DOHH2 (cell line): ENCODE measurements around the gene MYLK3.

Source experiments
- H3F3A ChIP-seq: fragments of 200-600 bp; sonication (generic), shearing (Covaris generic); 2 replicates; pipeline ENCODE4 v1.6.0; 2016; ENCODE audit warnings: antibody characterized with exemption, mild to moderate bottlenecking; ENCODE audit not compliant: control insufficient read depth, insufficient read depth
- H3K27ac ChIP-seq: fragments of 200-600 bp; sonication (generic); 2 replicates; pipeline ENCODE4 v1.5.1; 2014; ENCODE audit warnings: low read depth, mild to moderate bottlenecking, low read length, moderate library complexity
- H3K27me3 ChIP-seq: fragments of 200-600 bp; sonication (generic); 2 replicates; pipeline ENCODE4 v1.6.1; 2014; ENCODE audit warnings: mild to moderate bottlenecking, low read length, mixed read lengths; ENCODE audit not compliant: control insufficient read depth
- H3K36me3 ChIP-seq: fragments of 200-600 bp; sonication (generic); 2 replicates; pipeline ENCODE4 v1.6.1; 2014; ENCODE audit warnings: mild to moderate bottlenecking, low read length, moderate library complexity, mixed read lengths; ENCODE audit not compliant: control insufficient read depth
- H3K4me1 ChIP-seq: fragments of 200-600 bp; sonication (generic); 2 replicates; pipeline ENCODE4 v1.6.1; 2014; ENCODE audit warnings: mild to moderate bottlenecking, low read length, mixed read lengths; ENCODE audit not compliant: control insufficient read depth
- H3K4me2 ChIP-seq: fragments of 200-600 bp; sonication (generic); 2 replicates; pipeline ENCODE4 v1.6.0; 2014; ENCODE audit warnings: mild to moderate bottlenecking, low read length, moderate library complexity
- H3K4me3 ChIP-seq: fragments of 200-600 bp; sonication (generic); 2 replicates; pipeline ENCODE4 v1.5.1; 2014; ENCODE audit warnings: mild to moderate bottlenecking, low read length, mixed read lengths
- H3K79me2 ChIP-seq: fragments of 200-600 bp; sonication (generic); 2 replicates; pipeline ENCODE4 v1.6.1; 2014; ENCODE audit warnings: mild to moderate bottlenecking, low read length, mixed read lengths; ENCODE audit not compliant: control insufficient read depth
- H3K9me2 ChIP-seq: fragments of 200-600 bp; sonication (generic); replicated peaks from 2 replicates; pipeline ENCODE4 v1.6.1; 2014; ENCODE audit warnings: mild to moderate bottlenecking, low read length, mixed read lengths; ENCODE audit not compliant: control insufficient read depth
- H3K9me3 ChIP-seq: fragments of 200-600 bp; sonication (generic); 2 replicates; pipeline ENCODE4 v1.6.1; 2014; ENCODE audit warnings: antibody characterized with exemption, low read length, mixed read lengths; ENCODE audit not compliant: control insufficient read depth, insufficient read depth
- H4K20me1 ChIP-seq: fragments of 200-600 bp; sonication (generic); 2 replicates; pipeline ENCODE4 v1.6.0; 2014; ENCODE audit warnings: low read depth, mild to moderate bottlenecking, antibody characterized with exemption, low read length, moderate library complexity; ENCODE audit not compliant: control insufficient read depth, insufficient read depth
- CTCF ChIP-seq: fragments of 200-600 bp; sonication (generic); IDR thresholded peaks from one replicate; pipeline ENCODE4 v1.5.1; 2014; ENCODE audit warnings: antibody characterized with exemption, mild to moderate bottlenecking, low read depth, low read length; ENCODE audit not compliant: poor library complexity, severe bottlenecking
- EZH2phosphoT487 ChIP-seq: fragments of 200-600 bp; sonication (generic); IDR thresholded peaks from 2 replicates; pipeline ENCODE4 v1.6.1; 2017; ENCODE audit warnings: borderline replicate concordance, mild to moderate bottlenecking, antibody characterized with exemption, low read length, moderate library complexity, mixed read lengths

MYLK3 gene

GRCh38 chr16:46727630-46728029 lies 20.5 kb downstream of the MYLK3 start:
- no peaks in the 10 kb centered on the region for H3K9me2 ChIP-seq
- no peak overlapping the region for H3K4me2 ChIP-seq
- H3K4me1 ChIP-seq = no peaks in the 10 kb centered on the region
- H3K27me3 ChIP-seq = no peaks in the 10 kb centered on the region
- no peaks in the 10 kb centered on the region for H4K20me1 ChIP-seq
- no peaks in the 10 kb centered on the region for H3F3A ChIP-seq
- H3K36me3 ChIP-seq = no peaks in the 10 kb centered on the region
- no peaks in the 10 kb centered on the region for H3K79me2 ChIP-seq
- H3K9me3 ChIP-seq = peaks cover 8% of the 10 kb centered on the region
- no peak for TF ChIP-seq CTCF
- no peak for TF ChIP-seq EZH2phosphoT487
- H3K4me3 ChIP-seq = no peak overlapping the region
- no peak overlapping the region for H3K27ac ChIP-seq

- no peaks in the 10 kb centered on the region for H3K36me3 ChIP-seq
- no peaks in the 10 kb centered on the region for H4K20me1 ChIP-seq
- no peaks in the 10 kb centered on the region for H3K9me2 ChIP-seq
- no peak overlapping the region for H3K4me2 ChIP-seq
- TF ChIP-seq EZH2phosphoT487 (no peak), CTCF (no peak)
- peaks cover 8% of the 10 kb centered on the region for H3K9me3 ChIP-seq
- no peaks in the 10 kb centered on the region for H3K27me3 ChIP-seq
- H3F3A ChIP-seq = no peaks in the 10 kb centered on the region
- no peak overlapping the region for H3K4me3 ChIP-seq
- no peaks in the 10 kb centered on the region for H3K4me1 ChIP-seq
- H3K27ac ChIP-seq = no peak overlapping the region
- no peaks in the 10 kb centered on the region for H3K79me2 ChIP-seq
These were observed 21.0 kb downstream of the MYLK3 start for GRCh38 chr16:46727184-46727583.

GRCh38 chr16:46721885-46722284 lies 26.3 kb downstream of the MYLK3 start:
- H3K9me2 ChIP-seq = no peaks in the 10 kb centered on the region
- H3K27me3 ChIP-seq = no peaks in the 10 kb centered on the region
- H3K27ac ChIP-seq = no peak overlapping the region
- no peak for TF ChIP-seq CTCF
- TF ChIP-seq EZH2phosphoT487 = no peak
- H3K36me3 ChIP-seq = no peaks in the 10 kb centered on the region
- no peaks in the 10 kb centered on the region for H3F3A ChIP-seq
- no peaks in the 10 kb centered on the region for H4K20me1 ChIP-seq
- no peaks in the 10 kb centered on the region for H3K79me2 ChIP-seq
- H3K4me2 ChIP-seq = no peak overlapping the region
- peaks cover 8% of the 10 kb centered on the region for H3K9me3 ChIP-seq
- H3K4me3 ChIP-seq = no peak overlapping the region
- no peaks in the 10 kb centered on the region for H3K4me1 ChIP-seq

GRCh38 chr16:46720619-46721018 lies 27.5 kb downstream of the MYLK3 start:
- Histone ChIP-seq H3K36me3 (no peaks in the 10 kb centered on the region), H3K4me3 (no peak overlapping the region), H3K9me2 (no peaks in the 10 kb centered on the region), H3K79me2 (no peaks in the 10 kb centered on the region), H4K20me1 (no peaks in the 10 kb centered on the region), H3K4me1 (no peaks in the 10 kb centered on the region), H3K9me3 (peaks cover 5% of the 10 kb centered on the region), H3K27me3 (no peaks in the 10 kb centered on the region), H3K4me2 (no peak overlapping the region), H3K27ac (no peak overlapping the region), H3F3A (no peaks in the 10 kb centered on the region)
- TF ChIP-seq CTCF (no peak), EZH2phosphoT487 (no peak)
